ENCODE results near the gene FOXO6. TPM values are rescaled to one million over a fixed set of nuclear protein-coding genes. Genes with fewer than 3 reads are reported as not detected.

FOXO6 gene
- total and polyA plus RNA-seq, 9 of the 15 experiments (the other 6 are each of a cell fraction or from before 2014, with no cell fraction given): 0.04 to 0.31 (median 0.12) TPM; not detected in 5

DNA sequence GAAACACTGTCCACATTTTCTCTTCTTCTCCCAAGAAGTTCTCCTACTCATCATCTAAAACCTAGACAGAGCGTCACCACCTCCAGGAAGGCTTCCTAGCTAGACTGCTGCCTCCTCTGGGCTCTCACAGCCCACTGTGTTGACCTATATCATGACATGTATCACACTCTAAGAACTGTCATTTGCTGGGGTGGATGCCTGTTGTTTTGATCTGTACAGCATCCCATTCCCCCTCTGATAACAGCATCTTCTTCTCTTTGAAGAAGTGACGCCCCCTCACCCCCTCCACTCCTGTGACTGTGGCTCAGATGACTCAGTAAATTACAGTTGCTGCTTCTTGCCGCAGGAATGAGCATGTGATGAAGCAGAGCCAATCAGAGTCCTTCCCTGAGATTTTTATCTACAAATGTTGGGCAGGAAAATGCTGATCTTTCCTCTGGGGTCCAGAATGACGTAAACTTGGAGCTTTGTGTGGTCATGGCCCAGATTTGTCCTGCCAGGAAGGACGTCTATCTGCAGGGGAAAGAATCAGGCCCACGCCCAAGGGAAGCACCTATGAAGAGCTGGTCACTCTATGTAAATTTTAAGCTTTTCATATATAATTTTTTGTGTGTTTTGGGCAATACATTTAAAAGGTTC lies 28.0 kb upstream of the FOXO6 start (continued):
- TF ChIP-seq, protein P1, sequence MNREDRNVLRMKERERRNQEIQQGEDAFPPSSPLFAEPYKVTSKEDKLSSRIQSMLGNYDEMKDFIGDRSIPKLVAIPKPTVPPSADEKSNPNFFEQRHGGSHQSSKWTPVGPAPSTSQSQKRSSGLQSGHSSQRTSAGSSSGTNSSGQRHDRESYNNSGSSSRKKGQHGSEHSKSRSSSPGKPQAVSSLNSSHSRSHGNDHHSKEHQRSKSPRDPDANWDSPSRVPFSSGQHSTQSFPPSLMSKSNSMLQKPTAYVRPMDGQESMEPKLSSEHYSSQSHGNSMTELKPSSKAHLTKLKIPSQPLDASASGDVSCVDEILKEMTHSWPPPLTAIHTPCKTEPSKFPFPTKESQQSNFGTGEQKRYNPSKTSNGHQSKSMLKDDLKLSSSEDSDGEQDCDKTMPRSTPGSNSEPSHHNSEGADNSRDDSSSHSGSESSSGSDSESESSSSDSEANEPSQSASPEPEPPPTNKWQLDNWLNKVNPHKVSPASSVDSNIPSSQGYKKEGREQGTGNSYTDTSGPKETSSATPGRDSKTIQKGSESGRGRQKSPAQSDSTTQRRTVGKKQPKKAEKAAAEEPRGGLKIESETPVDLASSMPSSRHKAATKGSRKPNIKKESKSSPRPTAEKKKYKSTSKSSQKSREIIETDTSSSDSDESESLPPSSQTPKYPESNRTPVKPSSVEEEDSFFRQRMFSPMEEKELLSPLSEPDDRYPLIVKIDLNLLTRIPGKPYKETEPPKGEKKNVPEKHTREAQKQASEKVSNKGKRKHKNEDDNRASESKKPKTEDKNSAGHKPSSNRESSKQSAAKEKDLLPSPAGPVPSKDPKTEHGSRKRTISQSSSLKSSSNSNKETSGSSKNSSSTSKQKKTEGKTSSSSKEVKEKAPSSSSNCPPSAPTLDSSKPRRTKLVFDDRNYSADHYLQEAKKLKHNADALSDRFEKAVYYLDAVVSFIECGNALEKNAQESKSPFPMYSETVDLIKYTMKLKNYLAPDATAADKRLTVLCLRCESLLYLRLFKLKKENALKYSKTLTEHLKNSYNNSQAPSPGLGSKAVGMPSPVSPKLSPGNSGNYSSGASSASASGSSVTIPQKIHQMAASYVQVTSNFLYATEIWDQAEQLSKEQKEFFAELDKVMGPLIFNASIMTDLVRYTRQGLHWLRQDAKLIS (CRISPR knock-in tag; IDR thresholded peaks at IDR 0.05): no peak
- no peak for TF ChIP-seq RFX5 (IDR thresholded peaks at IDR 0.05; ENCODE audit: low read depth, low read length)
- TF ChIP-seq, protein P2, sequence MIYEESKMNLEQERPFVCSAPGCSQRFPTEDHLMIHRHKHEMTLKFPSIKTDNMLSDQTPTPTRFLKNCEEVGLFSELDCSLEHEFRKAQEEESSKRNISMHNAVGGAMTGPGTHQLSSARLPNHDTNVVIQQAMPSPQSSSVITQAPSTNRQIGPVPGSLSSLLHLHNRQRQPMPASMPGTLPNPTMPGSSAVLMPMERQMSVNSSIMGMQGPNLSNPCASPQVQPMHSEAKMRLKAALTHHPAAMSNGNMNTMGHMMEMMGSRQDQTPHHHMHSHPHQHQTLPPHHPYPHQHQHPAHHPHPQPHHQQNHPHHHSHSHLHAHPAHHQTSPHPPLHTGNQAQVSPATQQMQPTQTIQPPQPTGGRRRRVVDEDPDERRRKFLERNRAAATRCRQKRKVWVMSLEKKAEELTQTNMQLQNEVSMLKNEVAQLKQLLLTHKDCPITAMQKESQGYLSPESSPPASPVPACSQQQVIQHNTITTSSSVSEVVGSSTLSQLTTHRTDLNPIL (CRISPR knock-in tag; IDR thresholded peaks at IDR 0.05): no peak
- TF ChIP-seq PPARD (CRISPR knock-in tag; IDR thresholded peaks at IDR 0.05): no peak
- no peak for TF ChIP-seq KLF1 (tag; IDR thresholded peaks at IDR 0.05)
- TF ChIP-seq CCNT2 (IDR thresholded peaks at IDR 0.05; ENCODE audit: borderline replicate concordance, extremely low read depth, insufficient read length, low read depth, low read length): no peak
- TF ChIP-seq GATAD2B (IDR thresholded peaks at IDR 0.05; ENCODE audit: borderline replicate concordance): no peak
- TF ChIP-seq ZNF282 (CRISPR knock-in tag; IDR thresholded peaks at IDR 0.05): no peak
- TF ChIP-seq TOE1 (IDR thresholded peaks at IDR 0.05; ENCODE audit: borderline replicate concordance): no peak
- TF ChIP-seq TOE1 (CRISPR knock-in tag; IDR thresholded peaks at IDR 0.05; ENCODE audit: borderline replicate concordance, low read depth): no peak
- no peak for TF ChIP-seq ZNF212 (CRISPR knock-in tag; IDR thresholded peaks at IDR 0.05)
- TF ChIP-seq DNMT1 (IDR thresholded peaks at IDR 0.05): no peak
- TF ChIP-seq ZNF232 (CRISPR knock-in tag; IDR thresholded peaks at IDR 0.05): no peak
- TF ChIP-seq HNRNPK (IDR thresholded peaks at IDR 0.05; ENCODE audit: low read depth, low read length, poor library complexity, severe bottlenecking): no peak
- no peak for TF ChIP-seq PCBP2 (IDR thresholded peaks at IDR 0.05; ENCODE audit: low read depth, low read length, poor library complexity, severe bottlenecking)
- TF ChIP-seq, protein P3, sequence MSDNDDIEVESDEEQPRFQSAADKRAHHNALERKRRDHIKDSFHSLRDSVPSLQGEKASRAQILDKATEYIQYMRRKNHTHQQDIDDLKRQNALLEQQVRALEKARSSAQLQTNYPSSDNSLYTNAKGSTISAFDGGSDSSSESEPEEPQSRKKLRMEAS (CRISPR knock-in tag; IDR thresholded peaks at IDR 0.05): no peak
- no peak for TF ChIP-seq RFX7 (CRISPR knock-in tag; IDR thresholded peaks at IDR 0.05)
- TF ChIP-seq, protein P4, sequence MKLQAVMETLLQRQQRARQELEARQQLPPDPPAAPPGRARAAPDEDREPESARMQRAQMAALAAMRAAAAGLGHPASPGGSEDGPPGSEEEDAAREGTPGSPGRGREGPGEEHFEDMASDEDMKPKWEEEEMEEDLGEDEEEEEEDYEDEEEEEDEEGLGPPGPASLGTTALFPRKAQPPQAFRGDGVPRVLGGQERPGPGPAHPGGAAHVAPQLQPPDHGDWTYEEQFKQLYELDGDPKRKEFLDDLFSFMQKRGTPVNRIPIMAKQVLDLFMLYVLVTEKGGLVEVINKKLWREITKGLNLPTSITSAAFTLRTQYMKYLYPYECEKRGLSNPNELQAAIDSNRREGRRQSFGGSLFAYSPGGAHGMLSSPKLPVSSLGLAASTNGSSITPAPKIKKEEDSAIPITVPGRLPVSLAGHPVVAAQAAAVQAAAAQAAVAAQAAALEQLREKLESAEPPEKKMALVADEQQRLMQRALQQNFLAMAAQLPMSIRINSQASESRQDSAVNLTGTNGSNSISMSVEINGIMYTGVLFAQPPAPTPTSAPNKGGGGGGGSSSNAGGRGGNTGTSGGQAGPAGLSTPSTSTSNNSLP (IDR thresholded peaks at IDR 0.05; ENCODE audit: borderline replicate concordance, low read depth, low read length): no peak

Measured in K562 (cell line).